Ishikawa (cell line): Measurements from ENCODE around the gene MAP4K3.

Source experiments
- CEBPB ChIP-seq: IDR thresholded peaks from 2 replicates; pipeline ENCODE4 v1.6.1; 2012
- CREB1 ChIP-seq: IDR thresholded peaks from 2 replicates; pipeline ENCODE4 v1.6.1; 2012; ENCODE audit warnings: low read depth
- EGR1 ChIP-seq: IDR thresholded peaks from 2 replicates; pipeline ENCODE4 v1.6.1; 2012
- EP300 ChIP-seq: IDR thresholded peaks from 2 replicates; pipeline ENCODE4 v1.6.1; 2012; ENCODE audit warnings: borderline replicate concordance
- FOXM1 ChIP-seq: IDR thresholded peaks from 2 replicates; pipeline ENCODE4 v1.6.1; 2012; ENCODE audit warnings: low read depth, borderline replicate concordance
- MAX ChIP-seq: IDR thresholded peaks from 2 replicates; pipeline ENCODE4 v1.6.1; 2012
- NFIC ChIP-seq: IDR thresholded peaks from 2 replicates; pipeline ENCODE4 v1.6.1; 2012
- RAD21 ChIP-seq: IDR thresholded peaks from 2 replicates; pipeline ENCODE4 v1.6.1; 2012; ENCODE audit warnings: low read depth
- REST ChIP-seq: IDR thresholded peaks from 2 replicates; pipeline ENCODE4 v1.6.1; 2012; ENCODE audit warnings: low read depth, mild to moderate bottlenecking
- TAF1 ChIP-seq: IDR thresholded peaks from 2 replicates; pipeline ENCODE4 v1.6.1; 2012; ENCODE audit warnings: low read depth, mild to moderate bottlenecking
- TCF12 ChIP-seq: IDR thresholded peaks from 2 replicates; pipeline ENCODE4 v1.6.1; 2012; ENCODE audit warnings: low read depth
- TEAD4 ChIP-seq: IDR thresholded peaks from 2 replicates; pipeline ENCODE4 v1.6.1; 2012
- USF1 ChIP-seq: IDR thresholded peaks from 2 replicates; pipeline ENCODE4 v1.6.1; 2012
- YY1 ChIP-seq: IDR thresholded peaks from 2 replicates; pipeline ENCODE4 v1.6.1; 2012; ENCODE audit warnings: low read depth
- ZBTB7A ChIP-seq: IDR thresholded peaks from 2 replicates; pipeline ENCODE4 v1.6.1; 2012; ENCODE audit warnings: low read depth

Gene MAP4K3

GRCh38 chr2:39350658-39351057 lies 86.4 kb downstream of the MAP4K3 start:
- TF ChIP-seq EGR1 = no peak
- no peak for TF ChIP-seq EP300
- TF ChIP-seq REST = no peak
- TF ChIP-seq MAX = no peak
- TF ChIP-seq ZBTB7A = no peak
- no peak for TF ChIP-seq FOXM1
- no peak for TF ChIP-seq CEBPB
- TF ChIP-seq TEAD4 = no peak
- no peak for TF ChIP-seq YY1

- TF ChIP-seq CREB1 (no peak), TCF12 (no peak), NFIC (no peak), EGR1 (no peak), REST (no peak), TAF1 (no peak), TEAD4 (no peak), ZBTB7A (no peak), EP300 (no peak), FOXM1 (no peak), RAD21 (no peak), USF1 (no peak), CEBPB (no peak)
Observed at GRCh38 chr2:39338502-39338901, 98.6 kb downstream of the MAP4K3 start.

- no peak for TF ChIP-seq USF1
- TF ChIP-seq EP300 = no peak
- no peak for TF ChIP-seq REST
- TF ChIP-seq ZBTB7A = no peak
Observed at GRCh38 chr2:39335930-39336329, 101.2 kb downstream of the MAP4K3 start.

GRCh38 chr2:39334978-39335377 lies 102.1 kb downstream of the MAP4K3 start:
- no peak for TF ChIP-seq CEBPB
- TF ChIP-seq YY1 = no peak
- TF ChIP-seq TAF1 = no peak
- no peak for TF ChIP-seq EP300
- no peak for TF ChIP-seq FOXM1

- TF ChIP-seq YY1 = no peak
- no peak for TF ChIP-seq REST
- no peak for TF ChIP-seq ZBTB7A
- no peak for TF ChIP-seq TCF12
- TF ChIP-seq TEAD4 = no peak
- TF ChIP-seq TAF1 = no peak
- no peak for TF ChIP-seq MAX
- no peak for TF ChIP-seq NFIC
- TF ChIP-seq RAD21 = no peak
- no peak for TF ChIP-seq CREB1
- no peak for TF ChIP-seq USF1
- TF ChIP-seq EP300 = no peak
- TF ChIP-seq FOXM1 = no peak
- no peak for TF ChIP-seq CEBPB
- no peak for TF ChIP-seq EGR1
Observed at GRCh38 chr2:39334529-39334928, 102.6 kb downstream of the MAP4K3 start.
